AG04450 (cell line): ENCODE measurements around the gene DNAJC3. TPM values are rescaled to one million over a fixed set of nuclear protein-coding genes. Genes with fewer than 3 reads are reported as not detected.
A peak's percentile ranks its signal among the peaks of the same experiment; 100 is the strongest.
"Not testable (repeated sequence)": the region's sequence is repeated elsewhere in the genome, so short reads cannot be mapped to it uniquely, and the experiment has no call there.

Source experiments
- CTCF ChIA-PET: fragments of 300-600, 350-600 bp; formaldehyde crosslinking; extraction: SDS; loops from one replicate; lab custom pipeline; 2022; ENCODE audit warnings: antibody characterized with exemption, inconsistent platforms; lab: Charles Lee
- POLR2A ChIA-PET: fragments of 350-600 bp; formaldehyde crosslinking; extraction: SDS; loops from one replicate; lab custom pipeline; 2021; ENCODE audit warnings: antibody characterized with exemption, inconsistent platforms; lab: Yijun Ruan, JAX
- DNase-seq: peaks from one replicate; pipeline ENCODE4 v3.0.0-alpha.2; 2011; ENCODE audit warnings: low read depth, low spot score
- H3K27ac ChIP-seq: one replicate; pipeline ENCODE4 v1.5.1; 2012; ENCODE audit warnings: low read depth, low read length, control low read depth
- H3K27me3 ChIP-seq: one replicate; pipeline ENCODE4 v1.6.0; 2012; ENCODE audit warnings: low read length; ENCODE audit not compliant: control insufficient read depth, insufficient read depth
- H3K4me3 ChIP-seq: 2 replicates; pipeline ENCODE4 v1.5.1; 2011; ENCODE audit warnings: mild to moderate bottlenecking, low read depth, low read length, control low read depth
- H3K9me3 ChIP-seq: 2 replicates; pipeline ENCODE4 v1.5.1; 2012; ENCODE audit warnings: low read length; ENCODE audit not compliant: control insufficient read depth, insufficient read depth
- CTCF ChIP-seq: IDR thresholded peaks from 2 replicates; pipeline ENCODE4 v1.5.1; 2011; ENCODE audit warnings: low read depth, low read length, control low read depth, inconsistent platforms
- polyA plus RNA-seq: library from polyadenylated mRNA; depleted of rRNA; stranded (reverse); fragments of >200 nt; gene quantifications from 2 replicates; pipeline ENCODE4 v1.2.3, GENCODE V29; 2011

DNAJC3 gene
- polyA plus RNA-seq, 1 experiment, result 30.2 TPM

GRCh38 chr13:95684418-95684817 lies 7.5 kb downstream of the DNAJC3 start:
- DNase-seq, result no peak
- Histone ChIP-seq H3K27ac (no peak overlapping the region), H3K27me3 (no peaks in the 10 kb centered on the region), H3K9me3 (peaks cover 5% of the 10 kb centered on the region), H3K4me3 (no peak overlapping the region)
- POLR2A ChIA-PET, result interaction anchor here (1.0 kb wide), 1 partner anchor 8 kb away, joined by 3 read pairs; the partner anchor contains the start of gene DNAJC3
- CTCF ChIA-PET, result interaction anchor here (0.6 kb wide), 1 partner anchor 25 kb away, joined by 6 read pairs; no protein-coding TSS in a partner anchor
- no peak for TF ChIP-seq CTCF

- H3K9me3 ChIP-seq, CTCF ChIA-PET, H3K27ac ChIP-seq, H3K27me3 ChIP-seq, H3K4me3 ChIP-seq, DNase-seq: not testable (repeated sequence)
- POLR2A ChIA-PET, result interaction anchor here (1.0 to 1.1 kb wide), 2 partner anchors 9 to 14 kb away, joined by 3 read pairs; partner anchors contain the start of gene DNAJC3
Measured at GRCh38 chr13:95684960-95685359, 8.0 kb downstream of the DNAJC3 start.

- ChIA-PET POLR2A (interaction anchor here (1.4 kb wide), 1 partner anchor 13 kb away, joined by 5 read pairs; the partner anchor contains the start of gene DNAJC3), CTCF (no interaction called here)
- no peak overlapping the region for H3K27ac ChIP-seq
- H3K27me3 ChIP-seq, result no peaks in the 10 kb centered on the region
- H3K9me3 ChIP-seq, result peaks cover 5% of the 10 kb centered on the region
- no peak for TF ChIP-seq CTCF
- no peak overlapping the region for H3K4me3 ChIP-seq
- no peak for DNase-seq
Measured at GRCh38 chr13:95689582-95689926, 12.6 kb downstream of the DNAJC3 start.

GRCh38 chr13:95690986-95691385 lies 14.0 kb downstream of the DNAJC3 start:
- POLR2A ChIA-PET, H3K4me3 ChIP-seq, DNase-seq, H3K27me3 ChIP-seq, CTCF ChIA-PET, H3K27ac ChIP-seq, H3K9me3 ChIP-seq: not testable (repeated sequence)

GRCh38 chr13:95697052-95697680 lies 20.2 kb downstream of the DNAJC3 start:
- H3K4me3 ChIP-seq, result no peak overlapping the region
- TF ChIP-seq CTCF, result no peak
- ChIA-PET POLR2A (no interaction called here), CTCF (no interaction called here)
- no peak for DNase-seq
- no peak overlapping the region for H3K27ac ChIP-seq
- no peaks in the 10 kb centered on the region for H3K27me3 ChIP-seq
- H3K9me3 ChIP-seq, result peaks cover 2% of the 10 kb centered on the region; the same call in 1 of the 2 replicates

- TF ChIP-seq CTCF, result peak; percentile 29
Measured at GRCh38 chr13:95698047-95698749, 21.3 kb downstream of the DNAJC3 start.

More at GRCh38 chr13:95698047-95698749, 21.3 kb downstream of the DNAJC3 start:
- Histone ChIP-seq H3K4me3 (no peak overlapping the region), H3K27ac (no peak overlapping the region), H3K27me3 (no peaks in the 10 kb centered on the region), H3K9me3 (peaks cover 2% of the 10 kb centered on the region; the same call in 1 of the 2 replicates)
- DNase-seq, result no peak
- ChIA-PET CTCF (interaction anchor here (2.1 kb wide), 1 partner anchor 136 kb away, joined by 5 read pairs; no protein-coding TSS in a partner anchor), POLR2A (no interaction called here)
